PC-9 (cell line): ENCODE results near the gene SCRN1.

Experiments used
- CTCF ChIP-seq: fragments of 200-600 bp; sonication (generic); conservative IDR thresholded peaks from 2 replicates; pipeline ENCODE4 v1.6.1; 2017; ENCODE audit warnings: mixed run types, antibody characterized with exemption, mild to moderate bottlenecking, moderate library complexity
- EZH2 ChIP-seq: fragments of 200-600 bp; sonication (generic); IDR thresholded peaks from 2 replicates; pipeline ENCODE4 v1.8.0; 2017; ENCODE audit warnings: antibody characterized with exemption, low read depth

- no peak for TF ChIP-seq CTCF
- TF ChIP-seq EZH2 = no peak
Measured at GRCh38 chr7:29998489-29998888, 8.9 kb upstream of the SCRN1 start.
